C4-2B (cell line): ENCODE results near the gene TAS2R14.

ENCODE experiments used
- ZFX ChIP-seq: fragments of 450-650 bp; IDR thresholded peaks from 2 replicates; pipeline ENCODE4 v1.6.1; 2017
- TF ChIP-seq, protein P1 (sequence below): fragments of 450-650 bp; conservative IDR thresholded peaks from 2 replicates; pipeline ENCODE4 v1.5.1; 2017; ENCODE audit warnings: mild to moderate bottlenecking

GRCh38 chr12:10904686-10905085 is 34.4 kb downstream of the TAS2R14 start:
- TF ChIP-seq, protein P1, sequence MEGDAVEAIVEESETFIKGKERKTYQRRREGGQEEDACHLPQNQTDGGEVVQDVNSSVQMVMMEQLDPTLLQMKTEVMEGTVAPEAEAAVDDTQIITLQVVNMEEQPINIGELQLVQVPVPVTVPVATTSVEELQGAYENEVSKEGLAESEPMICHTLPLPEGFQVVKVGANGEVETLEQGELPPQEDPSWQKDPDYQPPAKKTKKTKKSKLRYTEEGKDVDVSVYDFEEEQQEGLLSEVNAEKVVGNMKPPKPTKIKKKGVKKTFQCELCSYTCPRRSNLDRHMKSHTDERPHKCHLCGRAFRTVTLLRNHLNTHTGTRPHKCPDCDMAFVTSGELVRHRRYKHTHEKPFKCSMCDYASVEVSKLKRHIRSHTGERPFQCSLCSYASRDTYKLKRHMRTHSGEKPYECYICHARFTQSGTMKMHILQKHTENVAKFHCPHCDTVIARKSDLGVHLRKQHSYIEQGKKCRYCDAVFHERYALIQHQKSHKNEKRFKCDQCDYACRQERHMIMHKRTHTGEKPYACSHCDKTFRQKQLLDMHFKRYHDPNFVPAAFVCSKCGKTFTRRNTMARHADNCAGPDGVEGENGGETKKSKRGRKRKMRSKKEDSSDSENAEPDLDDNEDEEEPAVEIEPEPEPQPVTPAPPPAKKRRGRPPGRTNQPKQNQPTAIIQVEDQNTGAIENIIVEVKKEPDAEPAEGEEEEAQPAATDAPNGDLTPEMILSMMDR, result no peak
- TF ChIP-seq ZFX, result no peak
